HL-60/S4 treated with retinoic acid at 250 ng/mL for 4 days and 3 days (cell line): ENCODE data around the gene FBXL3.
"Not testable (repeated sequence)": the region's sequence is repeated elsewhere in the genome, so short reads cannot be mapped to it uniquely, and the experiment has no call there.

ENCODE experiments used
- in situ Hi-C: fragments of 300-500 bp; cut with MboI; formaldehyde crosslinking; loops from 2 replicates; pipeline ENCODE4 v1.7.0; 2022; ENCODE audit warnings: low sequenced_read_pairs

Gene FBXL3

GRCh38 chr13:76991796-76992547 is 35.0 kb downstream of the FBXL3 start, which contains the start of gene CLN5:
TSS of gene CLN5 (plus strand) at chr13:76992081. CDS start at chr13:76992099, 18 bp downstream.
- in situ Hi-C loops: no loop called here

GRCh38 chr13:76991432-76991795 is 35.5 kb downstream of the FBXL3 start:
- in situ Hi-C loops: no loop called here

GRCh38 chr13:76983676-76984075 is 43.3 kb downstream of the FBXL3 start:
- in situ Hi-C loops: no loop called here

GRCh38 chr13:76982061-76982460 is 44.9 kb downstream of the FBXL3 start:
- in situ Hi-C loops: no loop called here

GRCh38 chr13:76980075-76980718 is 46.8 kb downstream of the FBXL3 start:
- in situ Hi-C loops: no loop called here

GRCh38 chr13:76976929-76977328 is 50.0 kb downstream of the FBXL3 start:
- in situ Hi-C loops: no loop called here

GRCh38 chr13:76976490-76976889 is 50.5 kb downstream of the FBXL3 start:
- in situ Hi-C loops: no loop called here

- in situ Hi-C loops: no loop called here
Measured at GRCh38 chr13:76975863-76976262, 51.1 kb downstream of the FBXL3 start.

- in situ Hi-C loops: no loop called here
Measured at GRCh38 chr13:76974618-76974975, 52.4 kb downstream of the FBXL3 start.

- in situ Hi-C loops: no loop called here
Measured at GRCh38 chr13:76973920-76974617, 52.9 kb downstream of the FBXL3 start.

GRCh38 chr13:76971851-76972829 is 54.8 kb downstream of the FBXL3 start:
- in situ Hi-C loops: no loop called here

- in situ Hi-C loops: no loop called here
Measured at GRCh38 chr13:76971215-76971614, 55.7 kb downstream of the FBXL3 start.

GRCh38 chr13:76969488-76970365 is 57.2 kb downstream of the FBXL3 start:
- in situ Hi-C loops: no loop called here

- in situ Hi-C loops: no loop called here
Measured at GRCh38 chr13:76968041-76968440, 58.9 kb downstream of the FBXL3 start.

- in situ Hi-C loops: no loop called here
Measured at GRCh38 chr13:76967031-76967430, 59.9 kb downstream of the FBXL3 start.

GRCh38 chr13:76965759-76966421 is 61.1 kb downstream of the FBXL3 start:
- in situ Hi-C loops: no loop called here

- in situ Hi-C loops: not testable (repeated sequence)
Measured at GRCh38 chr13:76959734-76960133, 67.2 kb downstream of the FBXL3 start.

- in situ Hi-C loops: no loop called here
Measured at GRCh38 chr13:76958841-76959432, 68.0 kb downstream of the FBXL3 start.

- in situ Hi-C loops: no loop called here
Measured at GRCh38 chr13:76955661-76956060, 71.3 kb downstream of the FBXL3 start.
